SK-N-SH treated with all-trans-retinoic acid at 6 μM for 48 hours (cell line): ENCODE measurements around the gene FAXDC2.

ENCODE experiments used
- ARNTL ChIP-seq: fragments of 450-650 bp; formaldehyde crosslinking; IDR thresholded peaks from 2 replicates; pipeline ENCODE4 v1.5.0; 2020; ENCODE audit warnings: low read depth, mild to moderate bottlenecking, moderate library complexity, borderline replicate concordance
- BACH2 ChIP-seq: fragments of 250-450 bp; sonication (Bioruptor Pico); IDR thresholded peaks from 2 replicates; pipeline ENCODE4 v1.9.0; 2021; ENCODE audit warnings: mild to moderate bottlenecking, borderline replicate concordance
- ESRRG ChIP-seq: fragments of 250-450 bp; sonication (Bioruptor Pico); IDR thresholded peaks from 2 replicates; pipeline ENCODE4 v1.6.1; 2021; ENCODE audit warnings: mild to moderate bottlenecking
- ISL1 ChIP-seq: fragments of 250-450 bp; sonication (Bioruptor Pico); IDR thresholded peaks from 2 replicates; pipeline ENCODE4 v2.1.2; 2022; ENCODE audit warnings: mild to moderate bottlenecking, moderate library complexity
- PATZ1 ChIP-seq: fragments of 250-450 bp; sonication (Bioruptor Pico); IDR thresholded peaks from 2 replicates; pipeline ENCODE4 v1.8.0; 2020; ENCODE audit warnings: mild to moderate bottlenecking, moderate library complexity, borderline replicate concordance
- PPARA ChIP-seq: fragments of 250-450 bp; sonication (Bioruptor Pico); IDR thresholded peaks from 2 replicates; pipeline ENCODE4 v1.5.0; 2020; ENCODE audit warnings: mild to moderate bottlenecking, borderline replicate concordance
- TOX ChIP-seq: fragments of 250-450 bp; sonication (Bioruptor Pico); IDR thresholded peaks from 2 replicates; pipeline ENCODE4 v1.8.0; 2021; ENCODE audit warnings: mild to moderate bottlenecking, moderate library complexity, borderline replicate concordance
- ZFP3 ChIP-seq: fragments of 250-450 bp; sonication (Bioruptor Pico); IDR thresholded peaks from 2 replicates; pipeline ENCODE4 v1.5.0; 2020; ENCODE audit warnings: mild to moderate bottlenecking, moderate library complexity
- ZNF70 ChIP-seq: fragments of 450-650 bp; formaldehyde crosslinking; IDR thresholded peaks from 2 replicates; pipeline ENCODE4 v1.5.0; 2020; ENCODE audit warnings: mild to moderate bottlenecking, moderate library complexity

- TF ChIP-seq ZFP3 (CRISPR knock-in tag) = no peak
- no peak for TF ChIP-seq ARNTL (CRISPR knock-in tag)
- no peak for TF ChIP-seq ZNF70 (CRISPR knock-in tag)
- TF ChIP-seq ESRRG (CRISPR knock-in tag) = no peak
- no peak for TF ChIP-seq TOX (CRISPR knock-in tag)
- no peak for TF ChIP-seq PATZ1 (CRISPR knock-in tag)
- no peak for TF ChIP-seq BACH2
- no peak for TF ChIP-seq PPARA (CRISPR knock-in tag)
- no peak for TF ChIP-seq ISL1
These were observed 35.0 kb upstream of the FAXDC2 start for GRCh38 chr5:154885439-154885838.
